ENCODE data around the gene TMEM87B. TPM values are rescaled to one million over a fixed set of nuclear protein-coding genes. Genes with fewer than 3 reads are reported as not detected.

Gene TMEM87B
- total RNA-seq, 1 donor = 40.2 TPM

GRCh38 chr2:112156152-112156986, 101.3 kb downstream of the TMEM87B start:
- peak; percentile 29 for DNase-seq (ENCODE audit: low read depth)
- no peak overlapping the region for H3K4me3 ChIP-seq (ENCODE audit: low read depth, low read length)
- TF ChIP-seq CTCF (IDR thresholded peaks at IDR 0.05; ENCODE audit: insufficient read depth, low read length) = no peak

- TF ChIP-seq CTCF (IDR thresholded peaks at IDR 0.05; ENCODE audit: insufficient read depth, low read length) = no peak
- H3K4me3 ChIP-seq (ENCODE audit: low read depth, low read length) = no peak overlapping the region
- DNase-seq (ENCODE audit: low read depth) = no peak
These were observed 102.4 kb downstream of the TMEM87B start for GRCh38 chr2:112157472-112157871.

GRCh38 chr2:112159454-112159921, 104.4 kb downstream of the TMEM87B start:
- no peak for DNase-seq (ENCODE audit: low read depth)
- no peak for TF ChIP-seq CTCF (IDR thresholded peaks at IDR 0.05; ENCODE audit: insufficient read depth, low read length)
- no peak overlapping the region for H3K4me3 ChIP-seq (ENCODE audit: low read depth, low read length)

GRCh38 chr2:112160283-112161250, 105.5 kb downstream of the TMEM87B start:
- no peak for TF ChIP-seq CTCF (IDR thresholded peaks at IDR 0.05; ENCODE audit: insufficient read depth, low read length)
- H3K4me3 ChIP-seq (ENCODE audit: low read depth, low read length) = no peak overlapping the region
- no peak for DNase-seq (ENCODE audit: low read depth)

GRCh38 chr2:112161431-112162145, 106.5 kb downstream of the TMEM87B start:
- no peak overlapping the region for H3K4me3 ChIP-seq (ENCODE audit: low read depth, low read length)
- no peak for DNase-seq (ENCODE audit: low read depth)
- no peak for TF ChIP-seq CTCF (IDR thresholded peaks at IDR 0.05; ENCODE audit: insufficient read depth, low read length)

GRCh38 chr2:112162341-112162740, 107.3 kb downstream of the TMEM87B start:
- no peak for DNase-seq (ENCODE audit: low read depth)
- no peak for TF ChIP-seq CTCF (IDR thresholded peaks at IDR 0.05; ENCODE audit: insufficient read depth, low read length)
- H3K4me3 ChIP-seq (ENCODE audit: low read depth, low read length) = no peak overlapping the region
